ENCODE measurements around the gene CFAP410.
"Not testable (repeated sequence)": the region's sequence is repeated elsewhere in the genome, so short reads cannot be mapped to it uniquely, and the experiment has no call there.

Gene CFAP410

DNA sequence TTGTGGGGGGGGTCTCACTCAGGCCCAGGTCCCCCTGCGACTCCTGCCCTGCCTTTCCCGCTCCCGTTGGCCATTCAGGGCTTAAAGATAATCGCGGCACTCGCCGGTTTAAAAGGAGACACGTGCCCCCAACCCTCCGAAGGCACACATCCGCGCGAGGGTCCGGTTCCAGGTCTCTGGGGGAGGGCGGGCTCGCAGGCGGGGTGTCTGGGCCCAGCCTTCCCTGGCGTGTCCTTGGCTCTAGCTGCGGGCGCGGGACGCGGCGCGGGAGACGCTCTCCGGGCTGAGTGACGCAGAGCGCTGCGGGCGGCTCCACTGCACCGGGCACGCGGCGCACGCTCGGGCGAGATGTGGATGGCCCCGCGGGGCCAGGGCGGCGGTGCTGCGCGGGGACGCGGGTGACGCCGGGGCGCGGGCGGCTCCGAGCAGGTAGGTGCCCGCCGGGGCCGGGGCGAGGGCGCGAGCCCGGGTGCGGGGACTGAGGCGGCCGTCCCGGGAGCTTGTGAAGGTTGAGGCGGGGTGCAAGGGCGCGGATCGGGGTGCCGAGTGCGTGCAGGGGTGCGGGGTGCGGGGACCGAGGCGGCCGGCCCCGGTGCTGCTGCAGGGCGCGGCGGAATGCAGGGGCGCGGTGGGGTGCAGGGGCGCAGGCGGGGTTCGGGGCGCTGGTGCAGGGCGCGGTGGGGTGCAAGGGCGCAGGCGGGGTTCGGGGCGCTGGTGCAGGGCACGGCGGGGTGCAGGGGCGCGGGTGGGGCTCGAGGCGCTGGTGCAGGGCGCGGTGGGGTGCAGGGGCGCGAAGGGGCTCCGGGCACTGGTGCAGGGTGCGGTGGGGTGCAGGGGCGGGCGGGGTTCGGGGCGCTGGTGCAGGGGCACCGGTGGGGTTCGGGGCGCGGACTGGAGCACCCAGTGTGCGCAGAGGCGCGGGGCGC, 10.9 kb upstream of the CFAP410 start:
- no peak for DNase-seq

DNA sequence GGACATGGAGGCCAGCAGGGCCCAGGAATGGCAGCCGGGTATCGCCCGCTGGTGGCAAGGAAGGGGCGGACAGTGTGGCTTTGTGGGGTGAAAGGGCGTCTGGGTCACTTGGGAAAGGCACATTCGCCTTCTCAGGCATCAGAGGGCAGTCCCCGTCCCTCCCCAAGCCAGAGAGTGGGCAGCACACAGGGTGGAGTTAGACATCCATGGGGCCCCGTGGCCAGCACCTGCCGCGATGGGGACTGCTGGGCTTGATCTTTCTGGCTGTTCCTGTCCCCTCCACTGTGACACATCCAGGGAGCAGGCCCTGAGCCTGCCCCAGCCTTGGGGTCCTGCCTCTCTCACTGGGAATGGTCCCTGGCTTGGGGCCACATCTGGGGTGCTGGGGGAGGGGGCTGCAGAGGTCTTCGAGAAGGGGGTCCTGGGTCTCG, 10.2 kb upstream of the CFAP410 start:
- DNase-seq = no peak

DNA sequence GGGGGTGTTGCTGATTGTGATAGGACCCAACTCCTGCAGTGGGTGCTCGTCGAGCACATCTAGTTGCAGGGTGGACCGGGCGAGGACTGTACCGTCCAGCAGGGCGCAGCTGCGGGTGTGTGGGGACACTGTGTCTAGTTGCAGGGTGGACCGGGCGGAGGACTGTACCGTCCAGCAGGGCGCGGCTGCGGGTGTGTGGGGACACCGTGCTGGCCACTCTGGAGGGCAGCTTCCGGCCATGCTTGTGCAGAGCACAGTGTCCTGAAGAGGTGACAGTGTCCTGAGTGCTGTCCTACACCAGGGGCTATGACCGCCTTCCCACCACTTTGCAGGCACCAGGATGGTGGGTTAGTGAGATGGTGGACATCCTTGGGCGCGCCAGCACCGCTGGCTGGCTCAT, 9.7 kb upstream of the CFAP410 start:
- DNase-seq = no peak

DNA sequence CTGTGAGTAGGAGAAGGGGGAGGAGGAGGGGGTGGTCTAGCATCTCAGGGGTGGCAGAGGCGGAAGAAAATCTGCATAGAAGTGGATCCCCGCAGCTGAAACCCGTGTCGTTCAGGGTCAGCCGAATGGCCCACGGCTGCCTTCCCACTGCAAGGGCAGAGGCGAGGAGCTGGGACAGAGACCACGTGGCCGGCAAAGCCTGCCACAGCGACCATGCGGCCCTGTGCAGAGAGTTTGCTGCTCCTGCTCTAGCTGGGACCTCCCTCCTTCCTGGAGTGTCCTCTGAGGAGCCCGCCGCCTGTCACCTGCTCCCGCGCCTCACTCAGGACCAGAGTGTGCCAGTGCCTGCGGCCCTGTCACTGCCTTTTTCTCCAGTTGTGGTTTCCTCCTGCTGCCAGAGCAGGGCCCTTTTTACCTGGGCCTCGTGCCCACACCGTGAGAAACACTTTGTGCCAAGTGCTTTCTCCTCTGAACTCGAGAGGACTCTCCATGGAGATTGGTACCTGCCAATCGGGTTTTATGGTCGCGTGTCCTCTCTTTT, 8.8 kb upstream of the CFAP410 start:
- no peak for DNase-seq

DNA sequence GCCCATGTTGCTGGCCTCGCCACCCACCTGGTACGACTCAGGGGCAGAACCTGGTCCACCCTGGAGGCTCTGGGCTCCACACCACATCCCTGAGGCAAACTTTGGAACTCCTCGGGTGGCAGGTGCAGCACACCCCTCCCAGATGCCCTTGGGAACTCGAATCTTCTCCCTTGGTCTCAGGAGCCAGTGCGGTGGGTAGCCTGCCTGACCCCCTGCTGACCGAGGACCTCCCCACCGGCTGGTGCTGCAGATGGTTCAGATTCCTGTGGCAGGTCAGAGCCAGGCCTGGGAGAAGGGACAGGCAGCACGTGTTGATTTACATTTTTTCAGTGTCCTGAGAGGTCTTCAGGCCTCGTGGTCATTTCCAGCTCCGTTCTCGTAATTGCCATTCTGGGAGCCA, 6.3 kb upstream of the CFAP410 start:
- DNase-seq = no peak

DNA sequence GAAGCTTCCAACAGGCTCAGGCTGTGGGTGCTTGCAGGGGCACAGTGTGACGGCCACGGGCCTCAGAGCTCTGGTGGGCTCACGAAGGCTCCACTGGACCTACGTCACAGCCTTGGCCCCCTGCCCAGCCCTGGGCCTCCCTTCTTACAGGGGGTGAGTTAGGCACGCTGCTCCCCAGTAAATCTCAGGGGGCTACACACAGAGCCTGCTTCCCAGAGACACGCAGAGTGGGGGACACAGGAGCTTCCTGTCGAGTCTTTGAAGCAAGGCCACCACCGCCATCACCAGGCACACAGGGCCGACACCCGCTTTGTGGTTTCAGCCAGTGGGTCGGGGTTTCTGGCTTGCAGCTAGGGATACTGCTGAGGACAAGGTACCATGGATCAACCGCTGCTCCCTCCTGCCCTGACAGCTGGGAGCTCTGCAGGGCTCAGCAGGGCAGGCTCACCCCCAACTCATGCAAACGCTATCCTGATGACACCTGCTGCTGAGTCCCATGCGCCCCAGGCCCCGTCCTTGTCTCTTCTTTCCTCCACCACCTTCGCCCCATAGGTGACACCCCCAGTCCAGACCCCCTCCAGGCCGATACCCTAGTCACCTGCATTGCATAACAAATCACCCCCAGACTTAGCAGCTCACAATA, 5.5 kb upstream of the CFAP410 start:
- no peak for DNase-seq

DNA sequence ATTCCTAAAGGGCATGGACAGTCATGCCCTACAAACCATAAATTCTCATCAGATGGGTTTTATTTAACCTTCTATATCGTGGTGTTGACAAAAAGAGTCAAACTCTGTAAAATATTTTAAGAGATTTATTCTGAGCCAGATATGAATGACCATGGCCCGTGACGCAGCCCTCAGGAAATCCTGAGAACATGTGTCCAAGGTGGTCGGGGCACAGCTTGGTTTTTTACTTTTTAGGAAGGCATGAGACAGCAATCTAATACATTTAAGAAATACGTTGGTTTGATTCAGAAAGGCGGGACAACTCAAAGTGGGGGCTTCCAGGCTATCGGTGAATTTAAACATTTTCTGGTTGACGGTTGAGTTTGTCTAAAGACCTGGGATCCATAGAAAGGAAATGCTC, 3.8 kb upstream of the CFAP410 start:
- not testable (repeated sequence) for DNase-seq

DNA sequence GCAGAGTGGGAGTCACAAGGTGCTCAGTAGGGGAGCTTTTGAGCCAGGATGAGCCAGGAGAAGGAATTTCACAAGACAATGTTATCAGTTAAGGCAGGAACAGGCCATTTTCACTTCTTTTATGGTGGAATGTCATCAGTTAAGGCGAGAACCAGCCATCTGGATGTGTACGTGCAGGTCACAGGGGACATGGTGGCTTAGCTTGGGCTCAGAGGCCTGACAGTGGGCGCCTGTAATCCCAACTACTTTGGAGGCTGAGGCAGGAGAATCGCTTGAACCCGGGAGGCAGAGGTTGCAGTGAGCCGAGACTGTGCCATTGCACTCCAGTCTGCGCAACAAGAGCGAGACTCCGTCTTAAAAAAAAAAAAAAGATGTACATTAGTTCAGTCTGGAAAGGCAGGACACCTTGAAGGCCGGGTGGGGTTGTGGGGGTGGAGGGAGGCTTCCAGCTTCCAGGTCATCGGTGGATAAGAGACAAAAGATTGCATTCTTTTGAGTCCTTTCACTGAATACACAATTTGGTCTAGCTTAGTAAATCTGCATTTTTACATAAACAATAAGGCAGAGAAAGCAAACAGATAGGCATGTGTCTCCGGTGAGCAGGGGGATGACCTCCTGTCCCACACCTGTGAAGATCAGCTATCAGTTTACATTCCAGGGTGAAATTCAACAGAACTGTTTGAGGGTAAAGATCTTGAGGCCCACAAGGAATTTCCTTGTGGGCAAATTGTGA, 2.7 kb upstream of the CFAP410 start:
- not testable (repeated sequence) for DNase-seq

DNA sequence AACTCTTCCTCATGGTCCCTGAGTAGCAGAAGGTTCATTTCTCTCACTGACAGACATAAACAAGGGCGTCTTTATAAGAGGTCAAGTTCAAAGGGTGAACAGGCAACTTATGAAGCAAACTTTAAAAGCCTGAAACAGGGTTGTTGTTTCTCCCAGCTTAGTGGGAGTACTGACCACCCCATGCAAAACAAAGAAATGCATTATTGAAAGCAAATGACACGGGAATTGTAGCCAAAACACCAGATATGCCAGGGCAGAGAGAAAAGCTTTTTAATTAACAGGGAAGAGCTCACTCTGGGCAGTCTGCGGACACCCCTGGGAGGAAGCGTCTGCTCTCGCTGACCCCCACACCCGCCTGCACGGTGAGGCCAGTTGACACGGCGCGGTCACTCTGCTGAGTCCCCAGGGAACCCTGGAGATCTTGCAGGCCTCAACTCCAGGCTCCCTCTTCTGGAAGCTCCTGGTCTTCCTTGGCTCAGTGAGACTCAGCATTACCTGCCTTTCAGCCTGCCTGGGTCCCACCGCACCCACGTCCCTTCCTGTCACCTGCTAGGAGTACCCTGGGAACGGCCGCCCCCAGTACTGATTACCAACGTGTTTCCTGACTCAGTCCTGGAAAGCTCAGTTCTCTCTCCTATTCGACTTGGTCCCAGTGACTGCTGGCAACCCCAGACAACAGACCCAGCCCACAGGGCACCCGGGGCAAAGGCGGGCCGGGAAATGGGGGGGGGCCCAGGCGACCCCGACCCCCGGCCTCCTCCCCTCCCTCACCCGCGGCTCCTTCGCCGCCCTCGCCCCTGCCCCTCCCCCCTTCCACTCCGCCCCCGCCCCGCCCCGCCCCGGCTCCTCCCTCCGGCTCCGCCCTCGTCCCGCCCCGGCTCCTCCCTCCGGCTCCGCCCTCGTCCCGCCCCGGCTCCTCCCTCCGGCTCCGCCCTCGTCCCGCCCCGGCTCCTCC, 972 bp downstream of the CFAP410 start:
- peak; percentile 75 for DNase-seq

DNA sequence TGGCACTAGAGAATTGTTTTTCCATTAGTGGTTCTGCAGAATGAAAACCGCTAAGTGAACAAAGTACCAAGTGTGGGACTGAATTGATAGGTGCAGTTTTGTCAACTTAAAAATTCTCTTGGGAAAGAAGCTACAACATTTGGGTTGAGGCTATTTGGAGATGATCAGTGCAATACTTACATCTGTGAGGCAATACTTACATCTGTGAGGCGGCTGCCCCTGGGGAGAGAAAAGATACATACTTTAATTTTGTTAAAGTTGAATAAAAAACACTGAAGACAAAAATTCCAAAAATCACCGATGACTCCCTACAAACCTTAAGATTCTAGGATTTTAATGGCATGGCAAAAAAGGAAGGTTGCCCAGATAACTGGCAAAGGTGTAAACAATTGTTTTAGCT, 1.7 kb downstream of the CFAP410 start:
- DNase-seq = no peak

DNA sequence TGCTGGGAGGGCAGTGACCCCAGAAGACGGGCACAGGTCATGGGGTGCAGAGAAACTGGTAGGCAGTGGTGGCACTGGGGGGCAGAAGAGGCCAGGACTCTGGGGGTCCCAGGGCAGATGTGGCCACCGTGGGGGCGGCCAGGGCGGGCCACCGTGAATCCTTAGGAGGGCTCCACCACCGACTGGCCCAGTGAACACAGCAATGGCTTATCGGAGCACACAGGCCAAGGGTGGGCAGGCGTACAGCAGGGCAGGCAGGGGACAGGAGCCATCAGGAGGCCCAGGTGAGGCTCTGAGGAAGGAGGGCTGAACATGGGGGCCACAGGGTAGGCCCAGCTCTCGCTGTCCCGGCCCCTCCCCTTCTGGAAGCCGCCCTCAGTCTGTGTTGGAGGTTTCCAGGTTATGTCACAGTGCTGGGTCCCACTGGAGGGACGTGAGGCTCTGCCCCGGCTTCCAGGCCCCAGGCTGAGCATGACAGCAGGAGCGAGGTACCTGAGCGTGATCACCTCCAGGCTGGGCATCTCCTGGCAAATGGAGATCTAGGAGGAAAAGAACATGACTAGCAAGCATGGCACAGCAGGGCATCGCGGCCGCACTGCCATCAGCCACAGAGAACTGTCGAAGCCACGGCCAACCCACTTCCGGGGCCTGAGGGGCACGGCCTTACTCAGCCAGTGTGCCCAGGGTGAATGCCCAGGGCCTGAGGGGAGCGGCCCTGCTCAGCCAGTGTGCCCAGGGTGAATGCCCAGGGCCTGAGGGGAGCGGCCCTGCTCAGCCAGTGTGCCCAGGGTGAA, 3.7 kb downstream of the CFAP410 start:
- DNase-seq = no peak

DNA sequence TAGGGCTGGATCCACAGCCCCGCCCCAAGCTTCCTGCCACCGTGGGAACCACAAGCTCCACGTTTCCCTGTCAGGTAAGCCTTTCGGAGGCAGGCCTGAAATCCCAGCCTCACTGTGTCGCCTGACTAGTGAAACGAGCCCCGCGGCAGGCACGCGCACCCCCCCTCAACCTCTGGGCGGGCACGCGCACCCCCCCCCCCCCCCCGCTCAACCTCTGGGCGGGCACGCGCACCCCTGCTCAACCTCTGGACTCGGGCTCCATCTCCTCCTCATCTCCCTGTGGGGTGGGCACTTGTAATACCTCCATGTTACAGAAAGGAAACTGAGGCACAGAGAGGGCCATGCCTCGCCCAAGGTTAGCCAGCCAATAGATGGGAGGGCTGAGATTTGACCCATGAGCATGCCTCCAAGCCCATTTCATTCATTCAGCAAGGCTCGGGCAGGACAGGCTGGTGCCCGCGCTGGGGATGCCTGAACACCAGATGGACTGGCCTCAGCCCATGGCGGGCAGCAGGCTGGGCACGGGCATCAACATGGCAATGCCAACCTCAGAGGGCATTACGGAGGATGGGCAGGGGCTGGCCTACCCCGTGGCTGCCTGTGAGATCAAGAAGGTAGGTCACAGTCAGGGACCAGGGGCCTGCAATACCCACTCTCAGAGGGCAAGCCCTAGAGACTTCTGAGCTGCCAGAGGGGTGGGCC, 4.7 kb downstream of the CFAP410 start:
- no peak for DNase-seq

DNA sequence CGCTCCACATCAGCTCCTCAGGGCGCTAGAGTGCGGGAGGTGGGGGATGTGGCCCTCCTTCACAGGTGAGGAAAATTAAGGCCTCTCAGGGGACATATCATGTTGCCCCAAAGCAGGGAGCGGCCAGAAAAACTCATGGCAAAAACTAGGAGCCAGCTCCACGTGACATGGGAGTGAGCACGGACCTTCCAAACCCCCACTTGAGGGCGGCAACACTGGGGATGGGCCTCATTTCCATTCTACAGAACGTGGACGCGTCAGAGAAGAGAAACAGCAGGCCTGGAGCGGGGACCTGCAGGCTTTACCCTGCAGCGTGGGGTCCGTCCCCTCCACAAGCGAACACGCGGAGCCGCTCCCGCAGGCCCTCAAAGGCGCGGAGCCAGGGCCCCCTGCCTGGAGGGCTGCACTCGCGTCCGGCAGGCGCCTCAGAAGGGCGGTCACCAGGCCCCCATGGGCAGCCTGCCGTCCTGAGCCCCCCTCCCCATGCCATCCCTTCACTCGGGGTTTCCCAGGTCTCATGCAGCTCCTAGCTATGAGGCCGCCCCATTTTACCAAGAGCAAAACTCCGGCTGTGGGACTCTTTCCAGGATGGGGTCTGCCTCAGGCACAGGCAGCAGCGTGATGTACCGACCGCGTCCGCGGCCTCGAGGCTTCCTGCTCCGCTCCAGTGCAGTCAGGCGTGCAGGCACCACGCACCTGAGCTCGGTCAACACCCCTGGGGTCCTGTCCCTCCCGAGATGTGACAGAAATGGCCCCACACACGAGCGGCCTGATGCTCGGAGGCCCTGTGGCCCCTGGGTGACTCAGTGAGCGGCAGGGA, 5.5 kb downstream of the CFAP410 start:
- no peak for DNase-seq

DNA sequence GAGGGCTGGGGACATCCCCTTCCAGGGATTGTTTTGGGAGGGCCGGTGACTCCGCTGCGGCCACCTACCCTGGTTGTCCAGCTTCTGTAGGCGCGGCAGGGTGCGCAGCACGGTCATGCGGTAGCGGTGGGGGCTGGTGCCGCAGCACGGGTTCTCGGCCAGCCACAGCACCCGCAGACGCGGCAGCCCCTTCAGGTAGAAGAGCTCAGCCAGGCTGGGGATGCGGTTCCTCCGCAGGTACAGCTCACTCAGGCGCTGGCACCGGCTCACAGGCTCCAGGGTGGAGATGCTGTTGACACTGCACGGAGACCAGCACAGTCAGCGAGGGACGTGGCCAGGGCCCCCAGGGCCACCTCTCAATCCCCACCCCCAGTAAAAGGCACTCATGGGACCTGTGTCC, 6.2 kb downstream of the CFAP410 start:
- DNase-seq = no peak

DNA sequence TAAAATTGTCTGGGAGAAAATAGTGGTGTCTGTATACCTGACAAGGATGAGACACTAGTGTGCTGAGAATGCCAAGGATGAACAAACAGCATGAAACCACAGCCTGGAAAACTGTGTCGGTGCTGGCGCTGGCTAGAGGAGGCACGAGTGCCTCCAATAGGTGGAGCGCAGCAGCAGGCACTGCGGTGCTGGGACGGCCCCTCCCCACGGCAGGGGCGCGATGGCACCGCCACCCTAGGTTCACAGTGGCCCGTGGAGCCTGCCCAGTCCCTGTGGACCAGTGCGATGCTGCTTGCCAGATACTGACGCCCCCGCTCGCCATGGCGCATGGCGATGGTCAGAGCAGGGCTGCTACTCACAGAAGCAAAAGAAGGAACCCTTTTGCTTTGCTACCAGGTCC, 6.8 kb downstream of the CFAP410 start:
- DNase-seq = no peak

DNA sequence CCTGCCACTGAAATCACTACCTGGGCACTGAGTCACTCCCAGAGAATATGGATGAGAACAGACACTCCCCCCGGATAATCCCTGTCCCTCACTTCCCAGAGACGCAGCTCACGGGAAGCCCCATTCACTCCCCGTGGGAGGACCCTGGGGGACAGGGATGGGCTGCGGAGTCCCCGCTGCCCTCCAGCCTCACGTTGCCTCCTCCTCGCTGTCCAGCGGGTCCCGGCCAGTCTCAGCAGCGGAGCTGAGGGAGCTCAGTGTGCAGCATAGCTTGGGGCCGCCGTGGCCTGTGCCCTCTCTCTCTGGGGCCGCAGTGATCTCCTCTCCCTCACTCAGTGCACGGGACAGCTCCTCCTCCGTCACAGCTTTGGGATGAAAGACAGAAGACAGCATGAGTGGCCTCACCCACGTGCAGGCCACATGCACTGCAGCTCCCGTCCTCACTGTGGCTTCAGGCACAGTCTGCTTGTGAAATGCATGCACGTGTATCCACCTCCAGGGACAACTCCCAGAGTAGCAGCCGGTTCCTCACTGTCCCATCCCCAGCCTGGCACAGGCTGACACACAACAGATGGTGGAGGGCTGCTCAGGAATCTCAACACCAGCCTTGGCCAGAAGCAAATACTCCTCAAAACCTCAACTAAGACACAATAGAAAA, 7.4 kb downstream of the CFAP410 start:
- DNase-seq = no peak

DNA sequence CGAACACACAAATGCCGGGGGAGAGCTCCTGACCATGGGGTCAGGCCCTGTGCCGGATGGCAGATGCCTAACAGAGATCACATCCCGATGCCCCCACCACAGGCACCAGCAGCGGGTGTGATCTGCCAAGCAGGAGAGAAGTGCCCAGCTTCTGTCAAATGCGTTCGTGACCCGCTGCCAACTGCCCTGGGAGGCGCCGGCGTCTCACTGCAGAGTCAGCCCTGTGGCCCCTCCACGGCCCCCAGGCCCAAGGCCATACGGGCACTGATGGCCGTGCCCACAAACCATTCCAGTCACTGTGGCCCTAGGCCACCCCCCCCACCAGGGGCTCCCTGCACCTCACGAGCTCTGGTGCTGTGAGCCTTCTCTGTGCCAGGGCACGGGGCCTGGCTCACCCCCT, 8.0 kb downstream of the CFAP410 start:
- DNase-seq = no peak

DNA sequence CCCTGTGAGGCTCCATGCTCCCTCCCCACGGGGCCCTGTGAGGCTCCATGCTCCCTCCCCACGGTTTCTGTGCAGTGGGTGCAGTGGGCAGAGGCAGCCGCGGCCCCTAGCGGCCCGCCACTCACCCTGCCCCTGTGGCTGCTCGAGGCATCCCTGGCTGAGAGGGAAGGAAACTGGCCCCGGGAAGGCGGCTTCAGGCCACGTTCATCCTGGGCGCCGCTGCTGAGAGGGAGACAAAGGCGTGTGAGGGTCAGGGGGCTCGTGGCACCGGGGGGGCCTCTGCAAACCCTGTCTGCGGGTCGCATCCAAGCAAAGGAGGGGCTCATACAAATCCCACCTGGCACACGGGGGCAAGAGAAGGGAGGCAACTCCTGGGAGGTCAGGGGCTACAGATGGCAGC, 8.5 kb downstream of the CFAP410 start:
- DNase-seq = no peak
